Neural cell (in vitro differentiated cells): ENCODE data around the gene CPAMD8. TPM values are rescaled to one million over a fixed set of nuclear protein-coding genes. Genes with fewer than 3 reads are reported as not detected.

Source experiments
- H2AFZ ChIP-seq: fragments of 200-600, 300-800 bp; sonication (generic), shearing (Covaris generic); 2 replicates; pipeline ENCODE4 v1.6.0; 2014; ENCODE audit warnings: low read depth, mild to moderate bottlenecking, antibody characterized with exemption, low read length, moderate library complexity
- H3F3A ChIP-seq: fragments of 200-600 bp; shearing (Covaris generic); 2 replicates; pipeline ENCODE4 v1.6.1; 2016; ENCODE audit warnings: mild to moderate bottlenecking, moderate library complexity, mixed read lengths, antibody characterized with exemption, low read length; ENCODE audit not compliant: insufficient read depth, poor library complexity, severe bottlenecking
- H3K27ac ChIP-seq: fragments of 200-600, 300-800 bp; sonication (generic), shearing (Covaris generic); 2 replicates; pipeline ENCODE4 v1.5.1; 2014; ENCODE audit warnings: mild to moderate bottlenecking, low read length, moderate library complexity
- H3K27me3 ChIP-seq: fragments of 300-800, 200-600 bp; sonication (generic), shearing (Covaris generic); 2 replicates; pipeline ENCODE4 v1.6.0; 2014; ENCODE audit warnings: mild to moderate bottlenecking, low read depth, low read length, moderate library complexity; ENCODE audit not compliant: insufficient read depth
- H3K36me3 ChIP-seq: fragments of 300-800, 200-600 bp; sonication (generic), shearing (Covaris generic); 2 replicates; pipeline ENCODE4 v1.5.1; 2014; ENCODE audit warnings: mild to moderate bottlenecking, antibody characterized with exemption, low read length, moderate library complexity; ENCODE audit not compliant: insufficient read depth
- H3K4me2 ChIP-seq: fragments of 300-800, 200-600 bp; sonication (generic), shearing (Covaris generic); 2 replicates; pipeline ENCODE4 v1.6.0; 2014; ENCODE audit warnings: mild to moderate bottlenecking, low read length
- H3K4me3 ChIP-seq: fragments of 300-800, 200-600 bp; sonication (generic), shearing (Covaris generic); 2 replicates; pipeline ENCODE4 v1.5.1; 2014; ENCODE audit warnings: mild to moderate bottlenecking, low read length, moderate library complexity
- H3K79me2 ChIP-seq: fragments of 200-600 bp; shearing (Covaris generic); replicated peaks from 2 replicates; pipeline ENCODE4 v1.6.0; 2014; ENCODE audit warnings: mild to moderate bottlenecking, low read length, moderate library complexity; ENCODE audit not compliant: insufficient read depth
- H3K9ac ChIP-seq: fragments of 300-800, 200-600 bp; sonication (generic), shearing (Covaris generic); 2 replicates; pipeline ENCODE4 v1.6.1; 2016; ENCODE audit warnings: mild to moderate bottlenecking, low read length, mixed read lengths
- H3K9me2 ChIP-seq: fragments of 200-600 bp; shearing (Covaris generic); 2 replicates; pipeline ENCODE4 v1.6.1; 2016; ENCODE audit warnings: mild to moderate bottlenecking, low read length, mixed read lengths; ENCODE audit not compliant: insufficient read depth
- H3K9me3 ChIP-seq: fragments of 200-600, 300-800 bp; sonication (generic), shearing (Covaris generic); 2 replicates; pipeline ENCODE4 v1.6.1; 2016; ENCODE audit warnings: mild to moderate bottlenecking, mixed run types, low read length, moderate library complexity, mixed read lengths
- H4K20me1 ChIP-seq: fragments of 200-600 bp; shearing (Covaris generic); 2 replicates; pipeline ENCODE4 v1.6.1; 2016; ENCODE audit warnings: mild to moderate bottlenecking, mixed run types; ENCODE audit not compliant: insufficient read depth
- CTCF ChIP-seq: fragments of 450-650 bp; IDR thresholded peaks from 2 replicates; pipeline ENCODE4 v1.5.1; 2014; ENCODE audit warnings: antibody characterized with exemption, mild to moderate bottlenecking, moderate library complexity; ENCODE audit not compliant: poor library complexity, severe bottlenecking
- EP300 ChIP-seq: fragments of 450-650 bp; conservative IDR thresholded peaks from 2 replicates; pipeline ENCODE4 v1.6.1; 2014; ENCODE audit warnings: antibody characterized with exemption, mild to moderate bottlenecking, moderate library complexity; ENCODE audit not compliant: poor library complexity, severe bottlenecking
- EZH2 ChIP-seq: fragments of 200-600, 300-800 bp; shearing (Covaris generic), sonication (generic); IDR thresholded peaks from 2 replicates; pipeline ENCODE4 v1.6.1; 2014; ENCODE audit warnings: antibody characterized with exemption, low read length, borderline replicate concordance, mild to moderate bottlenecking; ENCODE audit not compliant: insufficient read depth, poor library complexity, severe bottlenecking
- MXI1 ChIP-seq: fragments of 450-650 bp; conservative IDR thresholded peaks from 2 replicates; pipeline ENCODE4 v1.6.1; 2014; ENCODE audit warnings: antibody characterized with exemption, mild to moderate bottlenecking; ENCODE audit not compliant: poor library complexity, severe bottlenecking
- POLR2AphosphoS5 ChIP-seq: IDR thresholded peaks from 2 replicates; pipeline ENCODE4 v1.6.1; 2012
- RAD21 ChIP-seq: fragments of 450-650 bp; conservative IDR thresholded peaks from 2 replicates; pipeline ENCODE4 v1.6.1; 2014; ENCODE audit warnings: antibody characterized with exemption, mild to moderate bottlenecking, moderate library complexity
- REST ChIP-seq: IDR thresholded peaks from 2 replicates; pipeline ENCODE4 v1.6.1; 2012; ENCODE audit warnings: borderline replicate concordance
- SMC3 ChIP-seq: fragments of 450-650 bp; conservative IDR thresholded peaks from 2 replicates; pipeline ENCODE4 v1.6.1; 2014; ENCODE audit warnings: antibody characterized with exemption, mild to moderate bottlenecking, moderate library complexity; ENCODE audit not compliant: poor library complexity
- TAF1 ChIP-seq: IDR thresholded peaks from 2 replicates; pipeline ENCODE4 v1.6.1; 2012; ENCODE audit warnings: low read depth
- polyA plus RNA-seq: library from polyadenylated mRNA; depleted of rRNA; stranded (reverse); fragments of >200 nt; gene quantifications from 2 replicates; pipeline ENCODE4 v1.2.3, GENCODE V29; 2014

Gene CPAMD8
- polyA plus RNA-seq, 1 donor from 2014 or later = 1.9 TPM

- Histone ChIP-seq H3K9me3 (no peaks in the 10 kb centered on the region), H3K9me2 (no peaks in the 10 kb centered on the region), H3K27me3 (no peaks in the 10 kb centered on the region), H4K20me1 (no peaks in the 10 kb centered on the region), H3K27ac (no peak overlapping the region), H2AFZ (no peak overlapping the region), H3K79me2 (no peaks in the 10 kb centered on the region), H3K4me3 (no peak overlapping the region), H3K4me2 (no peak overlapping the region), H3K9ac (no peak overlapping the region), H3F3A (no peaks in the 10 kb centered on the region), H3K36me3 (no peaks in the 10 kb centered on the region)
- TF ChIP-seq EZH2 (no peak), RAD21 (no peak), TAF1 (no peak), CTCF (no peak), REST (no peak), MXI1 (no peak), SMC3 (no peak), POLR2AphosphoS5 (no peak), EP300 (no peak)
Measured at GRCh38 chr19:16928916-16929315, 97.7 kb downstream of the CPAMD8 start.

DNA sequence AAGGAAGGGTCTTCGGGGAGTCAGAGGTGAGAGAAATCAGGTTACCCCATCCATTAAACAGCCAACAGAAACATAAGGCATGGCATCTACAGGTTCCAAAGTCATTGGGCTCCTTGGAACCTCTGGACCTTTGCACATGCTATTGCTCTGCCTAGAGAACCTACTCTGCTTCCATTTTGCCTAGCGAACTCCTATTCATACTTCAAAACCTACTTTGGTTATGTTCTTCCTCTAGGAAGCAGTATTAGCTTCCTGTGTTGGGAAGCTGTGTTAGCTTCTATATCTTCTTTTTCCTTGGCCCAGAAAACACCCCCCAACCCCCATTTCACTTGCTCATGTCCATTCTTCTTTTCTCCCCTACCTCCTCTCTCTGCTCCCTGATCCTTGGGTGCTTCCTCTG is 98.3 kb downstream of the CPAMD8 start:
- Histone ChIP-seq H3K4me2 (no peak overlapping the region), H3K79me2 (no peaks in the 10 kb centered on the region), H3K27ac (no peak overlapping the region), H2AFZ (no peak overlapping the region), H3K27me3 (no peaks in the 10 kb centered on the region), H3K9me2 (no peaks in the 10 kb centered on the region), H4K20me1 (no peaks in the 10 kb centered on the region), H3K9ac (no peak overlapping the region), H3F3A (no peaks in the 10 kb centered on the region), H3K4me3 (no peak overlapping the region), H3K9me3 (no peaks in the 10 kb centered on the region), H3K36me3 (no peaks in the 10 kb centered on the region)
- TF ChIP-seq CTCF (no peak), POLR2AphosphoS5 (no peak), TAF1 (no peak), MXI1 (no peak), EZH2 (no peak), SMC3 (no peak), EP300 (no peak), RAD21 (no peak), REST (no peak)
